ENCODE data around the gene URM1. TPM values are rescaled to one million over a fixed set of nuclear protein-coding genes. Genes with fewer than 3 reads are reported as not detected.

The URM1 gene
- total RNA-seq, 1 experiment from 2014 or later = 84.8 TPM

DNA sequence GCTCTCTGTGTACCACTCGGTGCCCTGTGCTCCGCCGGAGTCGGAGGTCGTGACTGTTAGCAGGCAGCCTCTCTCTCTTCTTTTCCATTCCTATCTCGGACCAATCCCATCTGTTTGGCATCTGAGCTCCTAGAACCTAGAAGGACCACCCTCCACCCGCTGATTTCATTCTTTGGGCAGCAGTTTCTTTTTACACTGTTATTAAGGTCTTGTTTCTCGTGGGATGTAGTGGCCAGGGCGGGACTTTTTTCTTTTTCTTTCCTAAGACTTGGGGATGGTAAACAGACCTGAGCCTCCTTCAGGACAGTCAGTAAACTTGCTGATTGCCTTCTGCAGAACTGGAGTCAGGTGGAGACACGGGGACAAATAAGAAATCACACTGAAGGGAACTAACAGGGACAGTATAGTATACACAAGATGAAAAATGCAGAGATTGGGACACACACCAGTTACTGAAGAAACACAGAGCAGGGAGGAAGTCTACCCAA lies 500 bp downstream of the URM1 start:
- Histone ChIP-seq H3K27ac (ENCODE audit: low read depth, low read length, poor library complexity, severe bottlenecking) (peak overlapping the region; percentile 77), H3K4me3 (ENCODE audit: low read depth, low read length, poor library complexity, severe bottlenecking) (peak overlapping the region; percentile 91), H3K4me1 (ENCODE audit: insufficient read depth, low read length, poor library complexity, severe bottlenecking) (peaks cover 6% of the 10 kb centered on the region), H3K27me3 (replicated peaks; ENCODE audit: insufficient read depth, low read depth, low read length, poor library complexity) (no peaks in the 10 kb centered on the region), H3K36me3 (ENCODE audit: insufficient read depth, low read length, poor library complexity, severe bottlenecking) (no peaks in the 10 kb centered on the region), H3K9me3 (ENCODE audit: low read depth, low read length, poor library complexity, severe bottlenecking) (no peaks in the 10 kb centered on the region)
- intact Hi-C loops (cut with micrococcal nuclease; ENCODE audit: unreplicated experiment) = no loop called here
- no peak for DNase-seq (ENCODE audit: low spot score)
- POLR2A ChIA-PET (ENCODE audit: low non-redundant PET) = interaction anchor here (0.6 to 1.0 kb wide), 3 partner anchors 9 to 948 kb away, joined by 4 to 14 read pairs (median 8); partner anchors contain the start of gene ZNF79
- CTCF ChIA-PET = interaction anchor here (1.2 kb wide), 1 partner anchor 9 kb away, joined by 4 read pairs; no protein-coding TSS in a partner anchor
- TSS peak; percentile 69 for BruUV-seq (replicated peaks)
- TF ChIP-seq EZH2 (IDR thresholded peaks at IDR 0.05; ENCODE audit: borderline replicate concordance, low read depth, low read length, poor library complexity, severe bottlenecking) = no peak
- TF ChIP-seq, protein P1, sequence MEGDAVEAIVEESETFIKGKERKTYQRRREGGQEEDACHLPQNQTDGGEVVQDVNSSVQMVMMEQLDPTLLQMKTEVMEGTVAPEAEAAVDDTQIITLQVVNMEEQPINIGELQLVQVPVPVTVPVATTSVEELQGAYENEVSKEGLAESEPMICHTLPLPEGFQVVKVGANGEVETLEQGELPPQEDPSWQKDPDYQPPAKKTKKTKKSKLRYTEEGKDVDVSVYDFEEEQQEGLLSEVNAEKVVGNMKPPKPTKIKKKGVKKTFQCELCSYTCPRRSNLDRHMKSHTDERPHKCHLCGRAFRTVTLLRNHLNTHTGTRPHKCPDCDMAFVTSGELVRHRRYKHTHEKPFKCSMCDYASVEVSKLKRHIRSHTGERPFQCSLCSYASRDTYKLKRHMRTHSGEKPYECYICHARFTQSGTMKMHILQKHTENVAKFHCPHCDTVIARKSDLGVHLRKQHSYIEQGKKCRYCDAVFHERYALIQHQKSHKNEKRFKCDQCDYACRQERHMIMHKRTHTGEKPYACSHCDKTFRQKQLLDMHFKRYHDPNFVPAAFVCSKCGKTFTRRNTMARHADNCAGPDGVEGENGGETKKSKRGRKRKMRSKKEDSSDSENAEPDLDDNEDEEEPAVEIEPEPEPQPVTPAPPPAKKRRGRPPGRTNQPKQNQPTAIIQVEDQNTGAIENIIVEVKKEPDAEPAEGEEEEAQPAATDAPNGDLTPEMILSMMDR (conservative IDR thresholded peaks at IDR 0.05; ENCODE audit: low read depth, low read length) = no peak

DNA sequence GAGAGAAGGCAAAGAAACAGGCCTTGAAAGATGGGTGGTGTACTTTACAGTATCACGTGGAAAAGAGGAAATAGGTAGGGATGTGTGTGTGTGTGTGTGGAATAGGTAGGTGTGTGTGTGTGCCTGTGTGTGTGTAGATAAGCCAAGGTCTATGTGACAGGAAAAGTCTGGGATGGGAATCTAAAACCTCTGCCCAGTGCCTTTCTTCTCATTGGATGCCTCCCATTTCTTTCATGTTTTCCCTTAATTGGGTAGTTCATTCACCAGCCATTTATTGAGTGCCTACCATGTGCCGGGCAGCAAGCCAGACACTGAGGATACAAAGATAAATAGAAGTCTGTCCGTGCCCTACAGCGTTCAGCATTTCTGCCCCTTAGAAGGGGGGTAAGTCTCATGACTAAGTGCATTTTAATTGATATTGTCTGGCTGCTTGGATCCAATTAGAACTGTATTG lies 1.0 kb downstream of the URM1 start:
- intact Hi-C loops (cut with micrococcal nuclease; ENCODE audit: unreplicated experiment) = no loop called here
- ChIA-PET CTCF (interaction anchor here (0.5 kb wide), 1 partner anchor 39 kb away, joined by 3 read pairs; no protein-coding TSS in a partner anchor), POLR2A (ENCODE audit: low non-redundant PET) (no interaction called here)
- Histone ChIP-seq H3K4me3 (ENCODE audit: low read depth, low read length, poor library complexity, severe bottlenecking) (peak overlapping the region; percentile 91), H3K27me3 (replicated peaks; ENCODE audit: insufficient read depth, low read depth, low read length, poor library complexity) (no peaks in the 10 kb centered on the region), H3K4me1 (ENCODE audit: insufficient read depth, low read length, poor library complexity, severe bottlenecking) (peaks cover 6% of the 10 kb centered on the region), H3K9me3 (ENCODE audit: low read depth, low read length, poor library complexity, severe bottlenecking) (no peaks in the 10 kb centered on the region), H3K36me3 (ENCODE audit: insufficient read depth, low read length, poor library complexity, severe bottlenecking) (no peaks in the 10 kb centered on the region), H3K27ac (ENCODE audit: low read depth, low read length, poor library complexity, severe bottlenecking) (peak overlapping the region; percentile 77)
- TF ChIP-seq EZH2 (IDR thresholded peaks at IDR 0.05; ENCODE audit: borderline replicate concordance, low read depth, low read length, poor library complexity, severe bottlenecking) = no peak
- TF ChIP-seq, protein P1 (conservative IDR thresholded peaks at IDR 0.05; ENCODE audit: low read depth, low read length) = no peak
- DNase-seq (ENCODE audit: low spot score) = no peak
- no TSS peak for BruUV-seq (replicated peaks)

DNA sequence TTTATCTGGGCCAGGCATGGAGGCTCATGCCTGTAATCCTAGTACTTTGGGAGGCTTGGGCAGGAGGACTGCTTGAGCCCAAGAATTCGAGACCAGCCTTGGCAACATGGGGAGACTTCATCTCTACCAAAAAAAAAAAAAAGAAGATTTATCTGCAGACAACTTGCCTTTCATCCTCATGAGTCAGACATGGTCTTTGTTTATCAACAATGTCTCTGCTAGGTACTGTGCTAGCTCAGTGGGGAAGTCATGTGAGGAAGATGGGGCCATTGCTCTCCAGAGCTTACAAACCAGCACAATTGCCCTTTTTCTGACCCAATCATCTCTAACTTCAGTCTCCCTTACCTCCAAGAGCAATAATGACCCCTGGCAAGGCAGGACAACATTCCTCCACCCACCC lies 1.6 kb downstream of the URM1 start:
- Histone ChIP-seq H3K9me3 (ENCODE audit: low read depth, low read length, poor library complexity, severe bottlenecking) (no peaks in the 10 kb centered on the region), H3K27ac (ENCODE audit: low read depth, low read length, poor library complexity, severe bottlenecking) (no peak overlapping the region), H3K36me3 (ENCODE audit: insufficient read depth, low read length, poor library complexity, severe bottlenecking) (peaks cover under 1% of the 10 kb centered on the region), H3K27me3 (replicated peaks; ENCODE audit: insufficient read depth, low read depth, low read length, poor library complexity) (no peaks in the 10 kb centered on the region), H3K4me1 (ENCODE audit: insufficient read depth, low read length, poor library complexity, severe bottlenecking) (peaks cover 6% of the 10 kb centered on the region), H3K4me3 (ENCODE audit: low read depth, low read length, poor library complexity, severe bottlenecking) (no peak overlapping the region)
- intact Hi-C loops (cut with micrococcal nuclease; ENCODE audit: unreplicated experiment) = no loop called here
- POLR2A ChIA-PET (ENCODE audit: low non-redundant PET) = no interaction called here
- no peak for DNase-seq (ENCODE audit: low spot score)
- no TSS peak for BruUV-seq (replicated peaks)
- CTCF ChIA-PET = interaction anchor here (0.5 kb wide), 1 partner anchor 38 kb away, joined by 3 read pairs; no protein-coding TSS in a partner anchor
- TF ChIP-seq, protein P1 (conservative IDR thresholded peaks at IDR 0.05; ENCODE audit: low read depth, low read length) = no peak
- no peak for TF ChIP-seq EZH2 (IDR thresholded peaks at IDR 0.05; ENCODE audit: borderline replicate concordance, low read depth, low read length, poor library complexity, severe bottlenecking)

Measured in A673 (cell line).